GF-D8 (cell line): ENCODE results near the gene KLK10.

Experiments used
- DNase-seq: peaks from one replicate; lab custom pipeline; 2025; lab: John Stamatoyannopoulos, UW

KLK10 gene

DNA sequence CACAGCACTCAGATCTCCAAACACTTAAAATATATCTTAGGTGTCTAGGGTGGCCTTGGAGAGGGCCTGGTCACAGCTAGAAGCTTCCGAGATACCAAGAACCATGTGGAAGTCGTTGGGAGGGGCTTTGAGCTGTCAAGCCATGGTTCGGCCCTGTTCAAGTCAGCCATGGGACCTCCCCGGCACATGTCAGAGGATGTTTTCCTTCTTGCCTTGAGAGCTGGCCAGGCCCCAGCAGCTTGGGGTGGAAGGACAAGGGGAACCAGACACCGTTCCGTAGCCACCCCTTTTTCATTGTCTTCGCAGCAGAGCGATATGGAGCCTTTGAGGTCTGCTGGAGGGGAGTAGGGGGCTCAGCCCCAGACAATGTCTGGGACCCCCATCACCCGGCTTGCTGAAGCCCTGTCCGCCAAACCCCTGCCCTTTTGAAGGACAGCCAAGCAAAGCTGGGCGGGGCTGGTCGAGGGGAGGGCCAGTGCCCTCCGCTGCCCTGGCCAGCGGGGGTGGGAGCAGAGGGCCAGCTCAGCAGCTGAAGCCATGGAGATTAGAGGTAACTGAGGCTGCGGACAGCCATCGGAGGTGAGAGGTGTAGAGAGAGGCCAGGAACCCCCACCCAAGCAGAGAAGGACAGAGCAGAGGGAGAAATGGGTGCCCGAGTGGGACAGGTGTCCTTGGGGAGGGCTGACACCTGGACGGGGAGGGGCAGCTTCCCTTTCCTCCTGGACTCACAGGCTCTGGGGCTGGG, 6.5 kb upstream of the KLK10 start:
- no peak for DNase-seq

DNA sequence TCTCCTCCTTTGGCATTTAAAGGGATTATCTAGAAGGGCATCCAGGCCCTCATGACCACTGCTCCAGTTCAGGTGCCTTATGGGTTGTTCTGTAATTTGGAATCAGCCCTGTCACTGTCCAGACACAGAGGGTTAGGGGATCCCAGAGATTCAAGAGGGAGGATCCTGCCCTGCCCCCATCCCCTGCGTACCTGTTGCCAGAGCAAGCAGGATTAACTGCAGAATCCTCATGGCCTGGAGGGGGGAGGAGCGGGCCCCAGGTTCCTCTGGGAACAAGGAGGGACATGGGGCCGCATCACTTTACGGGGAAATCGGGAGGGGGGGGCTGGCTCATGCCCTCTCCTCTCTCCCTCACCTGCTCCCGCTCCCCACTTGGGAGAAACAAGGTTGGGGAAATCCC, 5.9 kb upstream of the KLK10 start:
- DNase-seq: no peak

DNA sequence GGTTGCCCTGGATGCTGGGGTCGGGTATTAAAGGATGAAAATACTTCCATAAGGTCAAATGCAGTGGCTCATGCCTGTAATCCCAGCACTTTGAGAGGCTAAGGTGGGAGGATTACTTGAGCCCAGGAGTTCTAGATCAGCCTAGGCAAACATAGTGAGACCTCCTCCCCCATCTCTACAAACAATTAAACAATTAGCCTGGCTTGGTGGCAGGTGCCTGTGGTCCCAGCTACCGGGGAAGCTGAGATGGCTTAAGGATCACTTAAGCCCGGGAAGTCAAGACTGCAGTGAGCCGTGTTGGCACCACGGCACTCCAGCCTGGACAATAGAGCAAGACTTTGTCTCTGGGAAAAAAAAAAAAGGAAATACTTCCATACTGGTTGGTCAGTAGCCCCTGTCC, 5.4 kb upstream of the KLK10 start:
- DNase-seq: no peak

DNA sequence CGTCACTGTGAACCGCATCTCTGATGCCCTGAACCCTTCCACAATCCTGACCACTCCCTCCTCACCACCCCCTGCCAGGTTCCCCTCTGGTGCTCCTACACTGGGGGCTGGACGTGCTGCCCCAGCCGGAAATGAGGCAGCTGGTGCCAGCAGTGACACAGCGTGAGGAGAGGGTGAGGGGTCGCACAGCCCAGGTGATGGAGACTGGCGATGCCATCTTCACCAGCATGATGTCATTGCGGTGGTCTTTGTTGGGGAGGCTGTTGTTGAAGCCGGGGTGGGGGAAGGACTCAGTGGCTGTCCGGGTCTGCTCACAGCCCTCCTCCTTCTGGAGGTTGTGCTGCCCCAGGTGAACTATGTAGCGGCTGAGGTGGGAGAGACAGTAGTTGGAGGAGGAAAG, 4.4 kb upstream of the KLK10 start:
- no peak for DNase-seq

DNA sequence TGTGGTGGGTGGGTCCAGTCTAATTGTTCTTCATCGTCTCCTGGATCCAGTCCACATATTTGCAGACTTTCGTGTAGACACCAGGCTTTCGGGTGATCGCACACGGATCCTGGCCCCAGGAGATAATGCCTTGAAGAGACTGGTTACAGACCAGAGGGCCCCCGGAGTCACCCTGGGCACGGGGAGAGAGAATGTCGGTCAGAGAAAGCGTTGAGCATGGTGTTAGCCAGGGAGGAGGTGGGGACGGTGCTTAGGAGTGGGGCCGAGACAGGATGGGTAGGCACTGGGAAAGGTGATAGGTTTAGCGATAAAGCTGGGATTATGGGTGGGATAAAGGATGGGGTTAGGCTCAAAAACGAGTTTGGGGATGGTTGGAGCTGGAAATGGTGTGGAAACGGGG, 3.0 kb upstream of the KLK10 start:
- DNase-seq: no peak

DNA sequence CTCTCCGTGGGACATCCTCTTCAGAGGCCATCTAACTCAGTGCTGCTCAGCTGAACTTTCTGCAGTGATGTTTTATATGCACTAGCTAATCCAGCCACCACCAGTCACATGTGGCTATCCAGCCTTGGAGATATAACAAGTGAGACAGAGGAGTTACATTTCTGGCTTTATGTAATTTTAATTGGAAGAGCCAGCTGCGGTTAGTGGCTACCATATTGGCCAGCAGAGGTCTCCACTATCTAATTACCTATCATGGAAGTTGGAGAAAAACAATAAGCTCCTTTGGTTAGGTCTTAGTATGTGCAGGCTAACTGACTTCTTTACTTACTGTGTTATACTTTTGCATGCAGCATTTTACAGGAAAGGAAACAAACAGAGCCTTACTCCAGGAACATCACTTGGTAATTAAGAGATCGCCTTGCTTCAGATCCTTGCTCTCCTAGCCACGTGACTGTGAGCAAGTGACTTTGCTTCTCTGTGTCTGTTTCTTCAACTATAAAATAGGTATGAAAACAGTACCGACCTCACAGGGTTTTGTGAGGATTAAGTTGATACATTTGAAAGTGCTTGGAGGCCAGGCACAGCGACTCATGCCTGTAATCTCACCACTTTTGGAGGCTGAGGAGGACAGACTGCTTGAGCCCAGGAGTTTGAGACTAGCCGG, 1.6 kb upstream of the KLK10 start:
- peak; percentile 3 for DNase-seq

DNA sequence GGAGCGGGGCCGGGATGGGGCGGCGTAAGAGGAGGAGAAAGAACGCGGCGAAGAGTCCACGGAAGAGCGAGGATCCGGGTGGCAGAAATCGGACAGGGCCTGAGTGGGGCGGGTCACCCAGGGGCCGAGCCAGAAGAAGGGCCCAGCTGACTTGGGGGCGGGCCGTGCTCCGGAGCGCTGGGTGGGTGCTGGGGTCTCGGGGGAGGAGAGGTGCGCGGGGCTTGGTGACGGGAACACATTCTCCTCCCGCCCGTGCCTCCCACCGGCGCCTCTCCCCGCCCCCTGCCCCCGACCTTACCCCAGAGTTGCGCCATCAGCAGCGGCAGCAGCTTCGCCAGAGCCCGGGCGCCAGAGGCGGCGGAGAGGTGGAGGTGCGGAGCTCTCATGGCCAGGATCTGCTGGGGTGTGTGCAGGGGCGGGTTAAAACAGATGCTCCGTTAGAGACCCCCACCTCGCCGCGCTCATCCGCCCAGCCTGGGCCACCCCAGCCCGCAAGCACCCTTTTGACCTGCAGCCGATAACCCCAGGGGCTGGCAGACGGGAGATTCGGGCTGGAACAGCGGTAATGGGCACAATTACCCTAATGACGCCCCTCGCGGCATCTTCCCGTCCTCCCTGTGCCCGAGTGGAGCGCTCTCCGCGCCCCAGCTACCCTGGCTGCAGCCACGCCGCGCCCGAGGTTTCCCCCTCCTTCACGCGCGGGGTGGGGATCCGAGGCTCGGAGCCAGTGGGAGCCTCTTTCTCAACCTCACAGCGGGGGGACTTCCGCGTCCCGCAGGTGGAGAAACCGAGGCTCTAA, 565 bp downstream of the KLK10 start:
- no peak for DNase-seq

DNA sequence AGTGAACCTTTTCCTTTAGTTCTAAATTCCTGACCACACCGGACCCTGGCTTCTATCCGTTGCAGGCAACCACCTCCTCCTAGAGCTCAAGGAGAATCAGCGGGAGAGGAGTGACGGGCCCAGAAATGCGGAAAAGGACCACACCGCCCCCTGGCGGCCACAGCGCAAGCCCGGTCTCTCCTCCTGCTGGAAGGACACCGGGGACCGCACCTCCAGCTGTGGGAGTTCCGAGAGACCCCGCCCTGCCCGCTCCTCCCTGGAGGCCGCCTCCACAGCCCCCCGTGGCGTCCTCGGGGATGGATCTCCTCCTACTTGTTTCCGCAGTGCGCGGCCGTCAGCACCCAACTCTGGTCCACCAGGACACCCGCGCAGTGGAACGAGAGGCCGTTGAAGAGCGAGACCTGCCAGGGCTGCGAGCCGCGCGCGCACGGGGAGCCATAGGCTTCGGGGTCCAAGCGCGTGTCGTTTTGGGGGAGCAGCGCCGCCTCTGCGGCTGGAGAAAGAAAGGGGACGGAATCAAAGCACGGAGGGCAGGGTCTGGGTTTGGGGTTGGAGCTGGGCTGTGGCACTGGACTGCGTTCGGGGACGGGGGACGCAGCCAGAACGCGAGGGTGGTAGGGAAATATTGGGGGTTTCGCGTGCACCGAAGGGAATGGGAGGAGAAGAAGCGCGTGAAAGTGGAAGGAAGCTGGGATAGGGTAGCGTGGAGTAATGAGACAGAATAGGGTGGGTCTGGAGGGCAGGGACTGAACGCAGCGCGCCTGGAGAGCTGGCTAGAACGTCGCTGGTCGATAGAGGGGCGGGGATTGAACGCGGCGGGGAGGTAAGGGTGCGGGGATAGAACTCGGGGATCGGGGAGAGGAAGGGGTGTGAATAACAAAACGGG, 2.5 kb downstream of the KLK10 start:
- DNase-seq: no peak

DNA sequence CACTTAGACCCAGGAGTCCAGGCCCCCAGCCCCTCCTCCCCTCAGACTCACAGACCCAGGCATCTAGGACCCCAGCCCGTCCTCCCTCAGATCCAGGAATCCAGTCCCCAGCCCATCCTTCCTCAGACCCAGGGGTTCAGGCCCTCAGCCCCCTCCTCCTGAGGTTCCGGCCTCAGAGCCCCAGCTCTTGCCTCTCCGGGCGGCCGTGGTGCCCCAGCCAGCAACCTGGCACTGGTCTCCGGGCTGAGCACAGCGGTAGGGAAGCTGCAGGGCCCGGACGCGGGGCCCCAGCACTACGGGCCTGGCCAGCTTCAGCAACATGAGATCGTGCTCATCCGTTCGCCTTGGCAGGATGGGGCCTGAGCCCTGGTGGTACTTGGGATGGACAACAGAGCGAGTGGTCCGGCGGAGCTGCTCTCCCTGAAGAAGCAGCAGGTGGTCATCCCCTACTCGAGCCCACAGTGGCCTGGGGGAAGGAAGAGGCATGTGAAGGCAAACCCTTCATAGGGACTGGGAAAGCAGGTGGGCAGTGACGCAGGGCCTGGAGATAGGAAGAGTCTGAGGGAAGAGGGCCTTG, 3.7 kb downstream of the KLK10 start:
- DNase-seq: no peak

DNA sequence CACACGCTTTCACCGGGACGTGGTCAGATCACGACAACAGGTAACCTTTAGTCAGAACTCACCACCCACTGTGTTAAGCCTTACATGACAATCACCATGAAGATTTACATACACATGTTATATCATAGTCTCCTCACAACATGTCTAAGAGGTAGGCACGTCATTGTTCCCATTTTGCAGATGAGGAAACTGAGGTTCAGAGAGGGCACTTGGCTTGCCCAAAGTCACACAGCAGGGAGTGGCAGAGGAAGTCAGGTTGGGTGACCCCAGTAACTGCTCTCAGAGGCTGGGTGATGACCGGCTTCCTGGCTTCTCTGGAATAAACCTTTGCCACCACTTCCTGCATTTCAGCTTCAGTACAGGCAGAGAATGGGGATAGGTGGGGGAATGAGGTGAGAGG, 5.3 kb downstream of the KLK10 start:
- DNase-seq: no peak

DNA sequence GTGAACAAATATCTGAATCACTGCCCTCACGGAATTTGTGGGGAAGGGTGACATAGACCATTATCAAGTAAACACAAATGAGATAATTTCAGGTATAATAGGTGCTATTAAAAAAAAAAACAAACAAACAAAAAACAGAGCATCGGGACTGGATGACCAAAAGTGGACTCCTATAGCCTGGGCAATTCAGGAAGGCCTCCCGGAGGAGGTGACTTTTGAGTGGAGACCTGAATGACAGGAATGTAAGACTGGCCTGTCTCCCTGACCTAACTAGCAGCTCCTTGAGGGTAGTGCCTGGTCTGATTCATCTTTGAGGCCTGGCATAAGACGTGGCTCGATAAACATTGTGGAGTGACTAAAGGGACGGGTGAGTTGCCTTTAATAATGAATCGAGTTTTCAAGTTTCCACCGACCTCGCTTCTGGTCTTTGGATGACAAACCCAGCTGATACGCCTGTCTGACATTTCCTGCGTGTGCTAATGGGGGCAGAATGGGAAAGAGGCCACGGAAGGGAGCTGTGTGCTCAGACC, 6.8 kb downstream of the KLK10 start:
- DNase-seq: no peak

DNA sequence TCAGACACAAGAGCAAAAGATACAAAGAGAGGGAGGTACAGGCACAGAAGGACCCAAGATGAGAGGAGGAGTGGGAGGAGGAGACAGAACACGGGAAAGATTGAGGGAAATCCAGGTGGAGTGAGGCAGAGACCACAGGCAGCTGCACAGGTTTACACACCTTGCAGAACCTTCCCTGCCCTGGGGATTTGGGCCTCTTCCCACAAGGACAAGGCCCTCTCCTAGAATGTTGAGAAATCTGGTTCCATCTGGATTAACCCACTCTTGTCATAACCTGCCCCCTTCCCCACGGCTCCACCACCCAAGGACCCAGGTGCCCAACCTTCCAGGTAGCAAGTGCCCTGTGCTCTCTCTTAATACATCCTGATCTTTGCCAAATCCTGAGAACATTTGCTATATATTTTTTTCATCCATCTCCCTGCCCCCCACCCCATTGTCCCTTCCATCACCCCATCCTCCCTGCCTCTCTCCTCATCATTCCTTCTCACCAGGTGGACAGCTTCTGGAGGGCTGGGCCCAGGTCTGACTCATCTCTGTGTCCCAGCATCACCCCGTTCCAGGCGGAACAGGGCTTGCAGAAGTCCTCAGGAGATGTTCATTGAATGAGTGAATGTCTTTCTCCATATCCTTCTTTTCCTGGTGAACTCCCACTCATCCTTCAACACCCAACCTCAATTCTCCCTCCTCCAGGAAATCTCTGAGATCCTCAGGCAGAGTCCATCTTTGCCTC, 9.3 kb downstream of the KLK10 start:
- DNase-seq: no peak

DNA sequence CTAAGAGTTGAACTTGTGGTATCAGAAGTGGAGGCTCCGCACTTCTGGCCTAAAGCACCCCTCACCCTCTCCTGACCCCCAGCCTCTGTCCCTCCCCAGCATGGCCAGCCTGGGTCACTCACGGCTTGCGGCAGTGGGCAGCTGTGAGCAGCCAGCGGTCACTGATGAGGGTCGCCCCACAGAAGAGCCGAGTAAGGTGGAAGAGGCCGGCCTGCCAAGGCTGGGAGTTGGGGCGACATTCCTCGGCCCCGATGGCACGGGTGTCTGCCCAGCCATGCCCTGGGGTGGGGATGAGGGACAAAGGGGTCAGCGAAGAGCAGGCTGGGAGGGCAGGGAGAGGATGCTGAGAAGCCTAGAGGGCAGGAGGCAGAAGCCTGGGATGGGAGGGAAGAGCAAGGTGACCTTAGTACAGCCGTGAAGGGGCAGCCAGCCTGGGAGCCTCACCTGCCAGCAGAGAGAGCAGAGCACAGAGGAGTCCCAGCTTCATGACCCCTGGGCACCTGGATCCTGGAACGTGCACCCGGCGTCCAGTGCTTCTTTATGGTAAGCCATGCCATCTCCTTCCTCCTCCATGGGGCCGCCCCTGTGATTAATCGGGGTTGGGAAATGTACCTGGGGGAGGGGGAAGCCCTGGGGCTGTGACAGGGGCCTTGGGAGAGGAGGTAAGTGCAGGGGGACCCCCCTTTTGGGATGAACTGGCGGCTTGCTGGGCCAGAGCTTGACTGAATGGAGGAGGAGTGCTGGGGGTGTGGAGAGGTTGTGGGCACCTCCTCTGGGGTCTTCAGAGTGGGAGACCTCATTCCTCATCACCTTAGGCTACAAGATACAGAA, 10.2 kb downstream of the KLK10 start:
- DNase-seq: no peak

DNA sequence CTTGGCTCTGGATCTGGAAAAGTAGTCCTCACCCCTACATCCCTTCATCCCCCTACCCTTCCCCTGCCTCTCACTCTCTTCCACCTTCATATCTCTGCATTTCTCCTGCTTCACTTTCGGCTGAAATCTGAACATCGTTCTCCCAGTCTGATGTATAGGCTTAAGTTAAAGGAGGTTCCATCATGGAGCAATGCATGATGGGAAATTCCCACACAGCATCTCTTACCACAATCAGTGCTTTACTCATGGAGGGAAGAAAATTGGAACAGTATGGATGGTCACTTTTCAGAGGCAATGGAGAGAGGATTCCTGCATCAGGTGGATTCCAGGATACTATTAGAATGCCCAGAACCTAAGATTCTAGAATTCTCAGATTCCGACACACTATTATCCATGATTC, 12.0 kb downstream of the KLK10 start:
- DNase-seq: no peak

DNA sequence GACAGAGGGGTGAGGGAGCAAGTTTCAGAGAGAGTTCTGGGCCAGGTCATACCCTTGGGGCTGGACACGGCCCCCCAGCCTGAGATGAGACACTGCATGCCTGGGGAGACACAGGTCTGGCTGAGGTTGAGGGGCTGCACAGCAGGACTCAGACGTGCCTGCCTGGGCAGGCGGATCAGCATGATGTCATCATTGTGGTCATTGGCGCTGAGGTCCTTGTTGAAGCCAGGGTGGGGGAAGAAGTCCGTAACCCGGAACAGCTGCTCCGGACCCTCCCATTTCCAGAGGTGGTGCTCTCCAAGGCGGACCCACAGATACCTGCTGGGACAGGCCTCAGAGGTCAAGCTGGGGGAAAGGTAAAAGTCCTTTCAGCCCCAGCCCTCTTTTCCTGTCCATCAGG, 13.1 kb downstream of the KLK10 start:
- DNase-seq: no peak

DNA sequence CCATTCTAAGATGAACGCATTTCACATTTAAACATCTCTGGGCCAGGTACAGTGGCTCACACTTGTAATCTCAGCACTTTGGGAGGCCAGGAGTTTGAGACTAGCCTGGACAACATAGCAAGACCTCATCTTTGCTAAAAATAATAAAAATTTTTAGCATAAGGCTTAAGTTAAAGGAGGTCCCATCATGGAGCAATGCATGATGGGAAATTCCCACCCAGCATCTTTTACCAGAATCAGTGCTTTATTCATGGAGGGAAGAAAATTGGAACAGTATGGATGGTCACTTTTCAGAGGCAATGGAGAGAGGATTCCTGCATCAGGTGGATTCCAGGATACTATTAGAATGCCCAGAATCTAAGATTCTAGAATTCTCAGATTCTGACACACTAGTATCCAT, 14.3 kb downstream of the KLK10 start:
- DNase-seq: no peak

DNA sequence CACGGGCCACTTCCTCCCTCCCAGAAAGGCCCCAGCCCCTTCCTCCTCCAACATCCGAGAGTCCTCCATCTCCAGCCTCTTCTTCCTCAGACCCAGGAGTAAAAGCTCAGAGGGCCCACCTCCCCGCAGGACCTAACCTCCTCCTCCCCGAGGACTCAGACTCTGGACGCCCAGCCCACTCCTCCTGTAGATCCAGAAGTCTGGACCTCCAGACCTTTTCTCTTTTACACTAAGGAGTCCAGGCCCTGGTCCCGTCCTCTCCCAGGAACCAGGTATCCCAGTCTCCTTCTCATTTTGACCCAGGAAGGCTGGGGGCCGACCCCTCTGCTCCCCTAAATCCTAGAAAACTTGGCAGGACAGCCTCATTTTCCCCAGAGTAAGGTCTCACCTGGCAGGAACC, 16.2 kb downstream of the KLK10 start:
- no peak for DNase-seq

DNA sequence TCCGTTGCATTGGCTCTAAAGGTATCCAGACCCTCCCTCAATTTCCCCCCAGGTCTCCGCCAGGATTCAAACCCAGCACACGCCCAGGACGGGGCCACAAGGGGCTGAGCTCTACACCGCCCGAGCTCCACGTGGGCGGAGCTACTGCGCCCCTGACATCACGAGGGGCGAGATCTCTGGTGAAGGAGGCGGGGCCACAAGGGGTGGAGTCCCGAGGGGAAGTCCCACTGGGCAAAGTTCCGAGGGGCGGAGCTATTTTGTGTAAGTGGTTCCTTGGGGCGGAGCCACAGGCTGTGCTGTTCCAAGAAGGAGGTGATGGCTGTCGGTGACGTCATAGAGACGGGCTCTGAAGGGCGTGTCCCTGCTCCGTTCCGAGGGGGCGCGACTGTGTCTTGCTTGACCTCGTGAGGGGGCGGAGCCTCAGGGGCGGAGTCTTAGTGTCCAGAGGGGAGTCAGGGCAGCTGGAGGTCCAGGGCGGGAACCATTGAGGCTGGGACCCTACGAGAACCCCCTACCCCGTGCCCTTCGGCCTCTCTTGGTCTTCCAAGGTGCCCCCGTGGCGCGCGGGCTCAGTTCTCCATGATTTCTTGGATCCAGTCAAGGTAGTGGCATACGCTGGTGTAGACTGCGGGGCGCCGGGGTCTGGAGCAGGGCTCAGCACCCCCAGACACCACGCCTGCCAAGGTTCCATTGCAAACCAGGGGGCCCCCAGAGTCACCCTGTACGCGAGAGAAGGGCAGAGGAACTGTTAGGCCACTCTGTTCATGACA, 16.8 kb downstream of the KLK10 start:
- no peak for DNase-seq

DNA sequence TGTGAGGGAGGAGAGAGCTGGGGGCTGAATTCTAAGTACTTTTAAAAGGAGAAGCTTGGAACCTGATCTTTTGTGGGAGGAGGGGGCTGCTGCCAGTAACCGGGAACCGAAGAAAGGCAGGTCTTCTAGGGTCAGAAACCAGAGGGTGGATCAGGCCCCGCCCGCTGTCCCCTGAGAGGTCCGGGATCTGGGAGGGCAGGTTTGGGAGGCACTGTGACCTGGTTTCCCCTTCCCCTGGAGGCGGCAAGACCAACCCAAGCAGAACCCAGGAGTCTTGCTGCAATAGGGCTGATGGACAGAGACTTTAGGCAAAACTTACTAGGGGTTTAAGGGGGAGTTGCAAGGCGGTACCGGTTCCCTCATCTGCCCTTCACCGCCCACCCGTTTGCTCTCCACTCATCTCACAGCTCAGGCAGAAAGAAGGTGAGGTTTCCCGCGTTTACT, 17.4 kb downstream of the KLK10 start:
- DNase-seq: no peak
